ENCODE results near the gene NTRK1.
A peak's percentile ranks its signal among the peaks of the same experiment; 100 is the strongest.

The NTRK1 gene

DNA sequence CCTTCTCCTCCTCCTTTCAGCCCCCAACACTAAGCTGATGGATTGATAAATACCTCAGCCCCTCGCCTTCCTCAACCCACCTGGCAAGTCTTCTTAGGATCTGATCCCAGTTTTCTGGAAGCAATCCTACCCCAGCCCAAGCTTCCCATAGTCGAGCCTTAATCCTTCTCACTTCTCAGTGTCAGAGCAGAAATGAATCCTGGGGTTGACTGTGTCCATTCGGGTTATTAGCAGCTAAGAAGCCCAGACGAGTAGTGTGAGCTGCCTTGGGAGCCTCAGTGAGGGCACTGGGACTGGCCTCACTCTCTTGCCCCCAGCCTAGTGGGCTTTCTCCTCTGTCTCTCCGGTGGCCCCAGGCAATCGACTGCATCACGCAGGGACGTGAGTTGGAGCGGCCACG is 20.4 kb downstream of the NTRK1 start:
- in situ Hi-C loops (cut with HindIII; ENCODE audit: low pct_unique_long_range_greater_than_20kb, low sequenced_read_pairs), result no loop called here
- no peak for DNase-seq (ENCODE audit: low read depth in 1 of 2, low spot score in 1 of 2)
- no peak for TF ChIP-seq JUND (IDR thresholded peaks at IDR 0.05; ENCODE audit: low read depth)

- in situ Hi-C loops (cut with HindIII; ENCODE audit: low pct_unique_long_range_greater_than_20kb, low sequenced_read_pairs), result no loop called here
- no peak for TF ChIP-seq JUND (IDR thresholded peaks at IDR 0.05; ENCODE audit: low read depth)
Measured at GRCh38 chr1:156881663-156882062, 21.0 kb downstream of the NTRK1 start.

GRCh38 chr1:156882543-156882942 is 21.9 kb downstream of the NTRK1 start:
- no peak for TF ChIP-seq JUND (IDR thresholded peaks at IDR 0.05; ENCODE audit: low read depth)
- in situ Hi-C loops (cut with HindIII; ENCODE audit: low pct_unique_long_range_greater_than_20kb, low sequenced_read_pairs), result no loop called here

More at GRCh38 chr1:156881663-156882062, 21.0 kb downstream of the NTRK1 start:
- DNase-seq (ENCODE audit: low read depth in 1 of 2, low spot score in 1 of 2), result no peak

GRCh38 chr1:156883919-156884318 is 23.3 kb downstream of the NTRK1 start:
- in situ Hi-C loops (cut with HindIII; ENCODE audit: low pct_unique_long_range_greater_than_20kb, low sequenced_read_pairs), result no loop called here
- no peak for TF ChIP-seq JUND (IDR thresholded peaks at IDR 0.05; ENCODE audit: low read depth)
- DNase-seq (ENCODE audit: low read depth in 1 of 2, low spot score in 1 of 2), result no peak

More at GRCh38 chr1:156882543-156882942, 21.9 kb downstream of the NTRK1 start:
- no peak for DNase-seq (ENCODE audit: low read depth in 1 of 2, low spot score in 1 of 2)

DNA sequence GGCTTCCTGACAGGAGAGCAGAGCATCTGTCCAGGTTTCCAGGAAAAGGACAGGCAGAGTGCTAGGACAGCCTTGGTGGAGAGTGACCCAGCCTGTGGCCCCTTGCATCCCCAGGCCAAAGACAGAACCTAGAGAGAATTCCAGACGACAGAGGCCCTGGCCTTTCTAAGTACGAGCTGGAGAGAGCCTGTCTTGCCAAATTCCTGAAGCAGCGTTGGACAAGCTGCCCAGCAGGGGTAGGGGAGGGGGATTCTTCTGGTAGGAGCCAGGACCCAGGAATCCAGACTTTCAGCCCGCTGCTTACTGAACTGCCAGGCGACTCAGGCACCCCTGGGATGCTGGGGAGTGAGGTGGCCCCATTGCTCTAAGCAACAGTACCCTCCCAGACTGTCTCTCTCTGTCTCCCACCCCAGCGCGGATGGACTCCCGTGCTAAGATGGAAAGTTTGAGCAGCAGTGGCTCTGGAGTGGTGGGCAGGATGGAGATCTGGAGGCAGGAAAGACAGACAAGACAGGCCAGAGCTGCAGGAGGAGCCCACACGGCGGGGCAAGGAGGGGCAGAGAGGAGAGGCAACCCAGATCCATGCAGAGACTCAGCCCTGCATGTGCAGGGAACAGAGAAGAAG is 24.0 kb downstream of the NTRK1 start:
- no peak for DNase-seq (ENCODE audit: low read depth in 1 of 2, low spot score in 1 of 2)
- in situ Hi-C loops (cut with HindIII; ENCODE audit: low pct_unique_long_range_greater_than_20kb, low sequenced_read_pairs), result no loop called here
- no peak for TF ChIP-seq JUND (IDR thresholded peaks at IDR 0.05; ENCODE audit: low read depth)

GRCh38 chr1:156885314-156885713 is 24.6 kb downstream of the NTRK1 start:
- TF ChIP-seq JUND (IDR thresholded peaks at IDR 0.05; ENCODE audit: low read depth), result no peak
- in situ Hi-C loops (cut with HindIII; ENCODE audit: low pct_unique_long_range_greater_than_20kb, low sequenced_read_pairs), result no loop called here
- DNase-seq (ENCODE audit: low read depth in 1 of 2, low spot score in 1 of 2), result no peak

DNA sequence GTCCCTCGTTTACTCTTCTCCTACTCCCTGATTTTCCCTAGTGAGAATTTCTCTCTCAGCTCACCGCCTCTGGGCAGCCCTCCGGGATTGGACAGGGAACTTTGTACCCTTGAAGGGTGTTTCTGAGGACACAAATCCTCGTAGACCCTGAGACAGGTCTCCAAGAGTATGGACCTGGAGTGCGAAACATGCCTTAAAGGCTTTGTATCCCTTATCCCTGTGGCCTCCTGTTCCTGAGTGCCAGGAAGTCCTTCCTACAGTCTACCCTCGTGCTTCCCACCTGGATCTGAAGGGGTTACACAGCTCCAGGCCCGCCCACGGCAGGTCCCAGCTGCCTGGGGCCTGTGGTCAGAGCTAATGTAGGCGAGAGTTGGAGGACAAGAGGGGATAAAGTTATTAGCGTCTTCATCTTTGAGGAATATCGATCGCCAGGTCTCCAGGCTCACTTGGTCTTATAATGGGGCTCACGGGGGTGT is 25.3 kb downstream of the NTRK1 start:
- no peak for TF ChIP-seq JUND (IDR thresholded peaks at IDR 0.05; ENCODE audit: low read depth)
- DNase-seq (ENCODE audit: low read depth in 1 of 2, low spot score in 1 of 2), result no peak
- in situ Hi-C loops (cut with HindIII; ENCODE audit: low pct_unique_long_range_greater_than_20kb, low sequenced_read_pairs), result no loop called here

- TF ChIP-seq JUND (IDR thresholded peaks at IDR 0.05; ENCODE audit: low read depth), result no peak
- in situ Hi-C loops (cut with HindIII; ENCODE audit: low pct_unique_long_range_greater_than_20kb, low sequenced_read_pairs), result no loop called here
- no peak for DNase-seq (ENCODE audit: low read depth in 1 of 2, low spot score in 1 of 2)
Measured at GRCh38 chr1:156886583-156887281, 26.1 kb downstream of the NTRK1 start.

DNA sequence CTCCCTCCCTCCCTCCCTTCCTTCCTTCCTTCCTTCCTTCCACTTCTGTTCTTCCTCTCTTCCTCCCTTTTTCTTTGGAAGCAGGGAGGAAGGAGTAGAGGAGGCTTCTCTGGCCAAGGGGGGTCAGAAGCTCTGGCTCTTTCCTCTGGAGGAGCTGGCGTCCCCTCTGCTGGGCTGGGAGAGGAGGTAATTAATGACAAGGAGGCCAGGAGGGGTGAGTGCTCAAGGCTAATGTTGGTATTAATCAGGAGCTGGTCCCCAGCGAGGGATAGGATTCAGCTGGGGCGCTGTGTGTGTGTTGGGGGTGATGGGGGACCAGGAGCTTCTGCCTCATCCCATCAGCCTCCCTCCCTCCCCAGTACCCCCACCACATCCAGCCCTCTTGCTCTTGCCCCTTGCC is 26.7 kb downstream of the NTRK1 start:
- in situ Hi-C loops (cut with HindIII; ENCODE audit: low pct_unique_long_range_greater_than_20kb, low sequenced_read_pairs), result no loop called here
- TF ChIP-seq JUND (IDR thresholded peaks at IDR 0.05; ENCODE audit: low read depth), result no peak
- no peak for DNase-seq (ENCODE audit: low read depth in 1 of 2, low spot score in 1 of 2)

GRCh38 chr1:156887734-156888133 is 27.1 kb downstream of the NTRK1 start:
- DNase-seq (ENCODE audit: low read depth in 1 of 2, low spot score in 1 of 2), result no peak
- in situ Hi-C loops (cut with HindIII; ENCODE audit: low pct_unique_long_range_greater_than_20kb, low sequenced_read_pairs), result no loop called here
- TF ChIP-seq JUND (IDR thresholded peaks at IDR 0.05; ENCODE audit: low read depth), result no peak

- TF ChIP-seq JUND (IDR thresholded peaks at IDR 0.05; ENCODE audit: low read depth), result no peak
- in situ Hi-C loops (cut with HindIII; ENCODE audit: low pct_unique_long_range_greater_than_20kb, low sequenced_read_pairs), result no loop called here
- peak; percentile 85 to 86 for DNase-seq (ENCODE audit: low read depth in 1 of 2, low spot score in 1 of 2)
Measured at GRCh38 chr1:156889802-156890580, 29.3 kb downstream of the NTRK1 start.

DNA sequence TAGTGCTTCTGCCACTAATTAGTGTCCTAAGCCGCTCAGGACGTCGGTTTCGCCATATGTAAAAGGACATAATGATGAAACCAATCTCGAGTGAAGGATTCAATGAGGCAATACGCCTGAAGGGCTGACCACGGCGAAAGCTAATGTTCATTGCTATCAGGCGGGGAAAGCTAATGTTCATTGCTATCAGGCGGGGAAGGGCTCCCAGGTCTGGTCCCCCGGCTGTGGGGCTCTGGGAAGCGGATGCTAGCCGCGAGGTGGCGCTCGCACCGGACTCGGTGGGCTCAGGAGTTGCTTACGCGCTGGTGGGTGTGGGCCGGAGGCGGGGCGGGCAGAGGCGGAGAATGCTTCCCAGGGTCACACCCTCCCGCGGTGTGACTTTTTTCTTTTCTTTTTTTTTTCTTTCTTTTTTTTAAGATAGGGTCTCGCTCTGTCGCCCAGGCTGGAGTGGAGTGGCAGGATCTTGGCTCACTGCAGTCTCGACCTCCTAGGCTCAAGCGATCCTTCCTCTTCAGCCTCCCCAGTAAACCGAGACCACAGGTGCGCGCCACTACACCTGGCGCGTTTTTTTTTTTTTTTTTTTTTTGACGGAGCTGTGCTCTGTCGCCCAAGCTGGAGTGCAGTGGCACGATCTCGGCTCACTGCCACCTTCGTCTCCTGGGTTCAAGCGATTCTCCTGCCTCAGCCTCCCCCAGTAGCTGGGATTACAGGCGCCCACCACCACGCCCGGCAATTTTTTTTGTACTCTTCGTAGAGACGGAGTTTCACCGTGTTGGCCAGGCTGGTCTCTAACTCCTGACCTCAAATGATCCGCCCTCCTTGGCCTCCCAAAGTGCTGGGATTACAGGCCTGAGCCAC is 31.8 kb downstream of the NTRK1 start:
- in situ Hi-C loops (cut with HindIII; ENCODE audit: low pct_unique_long_range_greater_than_20kb, low sequenced_read_pairs), result no loop called here
- DNase-seq (ENCODE audit: low read depth in 1 of 2, low spot score in 1 of 2), result peak; percentile 78 to 85
- no peak for TF ChIP-seq JUND (IDR thresholded peaks at IDR 0.05; ENCODE audit: low read depth)

Data from T47D (cell line).